GM18873 (cell line): ENCODE results near the gene TOR1B.
"Not testable (repeated sequence)": the region's sequence is repeated elsewhere in the genome, so short reads cannot be mapped to it uniquely, and the experiment has no call there.

Experiments
- ATAC-seq: cut with Tn5 transposase; IDR thresholded peaks from one replicate; pipeline ENCODE4 v1.9.1; 2021; ENCODE audit warnings: mild to moderate bottlenecking, moderate library complexity, moderate number of reproducible peaks; ENCODE audit not compliant: unreplicated experiment, low FRiP score

The TOR1B gene

DNA sequence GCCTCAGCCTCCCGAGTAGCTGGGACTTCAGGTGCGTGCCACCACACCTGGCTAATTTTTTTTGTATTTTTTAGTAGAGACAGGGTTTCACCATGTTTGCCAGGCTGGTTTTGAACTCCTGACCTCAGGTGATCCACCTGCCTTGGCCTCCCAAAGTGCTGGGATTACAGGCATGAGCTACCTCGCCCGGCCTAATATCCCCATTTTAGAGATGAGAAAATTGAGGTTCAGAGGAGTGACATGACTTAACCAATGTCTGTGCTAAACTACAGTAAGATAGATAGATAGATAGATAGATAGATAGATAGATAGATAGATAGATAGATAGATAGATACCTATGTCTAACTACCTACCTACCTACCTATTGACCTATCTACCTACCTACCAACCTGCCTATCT lies 26.9 kb upstream of the TOR1B start:
- not testable (repeated sequence) for ATAC-seq

DNA sequence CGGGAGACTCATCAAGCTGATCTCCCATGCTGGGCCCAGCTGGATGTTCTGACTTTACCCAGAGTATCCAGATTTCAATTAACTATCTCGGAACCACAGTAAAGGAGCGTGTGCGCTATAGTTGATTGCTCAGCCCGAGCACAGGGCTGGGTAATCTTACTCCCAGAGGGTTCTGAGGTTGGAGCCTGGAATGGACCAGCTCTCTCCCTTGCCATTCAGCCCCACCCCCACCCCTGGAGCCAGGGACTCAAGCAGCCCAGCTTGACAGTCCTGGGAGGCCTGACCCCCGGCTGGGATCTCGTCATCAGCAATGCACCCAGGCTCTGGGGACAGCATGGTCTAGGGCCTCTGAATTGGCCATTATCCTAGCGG lies 26.4 kb upstream of the TOR1B start:
- no peak for ATAC-seq

DNA sequence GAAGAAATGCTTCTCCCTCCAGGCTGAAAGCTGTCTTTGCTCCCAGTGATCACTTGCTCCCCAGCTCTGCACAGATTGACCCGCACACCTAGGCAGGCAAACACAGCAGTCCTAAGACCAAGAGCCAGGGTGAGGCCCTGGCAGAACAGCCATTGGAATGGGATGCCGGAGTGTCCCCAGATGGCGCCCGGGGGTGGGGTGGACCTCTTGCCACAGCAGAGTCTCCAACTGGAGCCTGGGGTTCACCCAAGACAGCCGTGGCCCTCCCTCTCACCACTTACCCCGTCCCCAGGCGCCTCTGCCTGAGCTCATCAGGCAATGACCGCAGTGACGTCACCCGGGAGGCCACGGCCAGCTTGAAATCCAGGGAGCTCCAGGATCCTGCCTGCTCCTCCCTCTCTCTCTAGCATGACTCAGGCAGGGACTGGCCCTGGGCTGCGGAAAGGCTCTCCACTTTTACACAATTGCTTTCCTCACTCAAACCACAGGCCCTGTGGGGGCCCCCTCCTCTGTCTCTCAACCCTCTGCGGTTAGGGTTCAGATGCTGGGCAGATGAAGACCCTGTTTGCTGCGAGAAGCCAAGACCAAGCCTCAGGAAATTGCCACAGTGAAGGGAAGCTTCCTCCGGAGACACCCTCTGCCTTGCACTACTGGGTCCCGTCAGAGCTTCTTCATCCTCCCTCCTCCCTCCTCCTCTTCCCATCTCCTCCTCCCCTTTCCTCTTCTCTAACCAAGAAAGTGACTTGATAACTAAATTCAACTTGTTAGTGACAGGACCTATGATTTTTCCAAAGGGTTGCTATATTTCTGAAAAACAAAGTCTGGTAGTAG lies 25.8 kb upstream of the TOR1B start:
- ATAC-seq: no peak

- no peak for ATAC-seq
These were observed 25.2 kb upstream of the TOR1B start for GRCh38 chr9:129777769-129778130.

DNA sequence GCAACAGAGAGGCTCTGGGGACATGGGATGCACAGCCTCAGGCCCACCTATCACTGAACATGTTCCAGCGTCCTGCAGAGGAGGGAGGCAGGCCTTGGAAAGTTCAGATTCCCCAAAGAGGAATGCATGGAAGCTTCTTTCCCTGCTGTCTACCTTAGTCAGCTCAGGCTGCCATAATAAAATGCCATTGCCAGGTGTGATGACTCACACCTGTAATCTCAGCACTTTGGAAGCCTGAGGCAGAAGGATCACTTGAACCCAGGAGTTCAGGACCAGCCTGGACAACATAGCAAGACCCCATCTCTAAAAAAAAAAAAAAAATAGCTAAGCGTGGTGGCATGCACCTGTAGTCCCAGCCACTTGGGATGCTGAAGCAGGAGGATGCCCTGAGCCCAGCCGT lies 24.5 kb upstream of the TOR1B start:
- no peak for ATAC-seq

DNA sequence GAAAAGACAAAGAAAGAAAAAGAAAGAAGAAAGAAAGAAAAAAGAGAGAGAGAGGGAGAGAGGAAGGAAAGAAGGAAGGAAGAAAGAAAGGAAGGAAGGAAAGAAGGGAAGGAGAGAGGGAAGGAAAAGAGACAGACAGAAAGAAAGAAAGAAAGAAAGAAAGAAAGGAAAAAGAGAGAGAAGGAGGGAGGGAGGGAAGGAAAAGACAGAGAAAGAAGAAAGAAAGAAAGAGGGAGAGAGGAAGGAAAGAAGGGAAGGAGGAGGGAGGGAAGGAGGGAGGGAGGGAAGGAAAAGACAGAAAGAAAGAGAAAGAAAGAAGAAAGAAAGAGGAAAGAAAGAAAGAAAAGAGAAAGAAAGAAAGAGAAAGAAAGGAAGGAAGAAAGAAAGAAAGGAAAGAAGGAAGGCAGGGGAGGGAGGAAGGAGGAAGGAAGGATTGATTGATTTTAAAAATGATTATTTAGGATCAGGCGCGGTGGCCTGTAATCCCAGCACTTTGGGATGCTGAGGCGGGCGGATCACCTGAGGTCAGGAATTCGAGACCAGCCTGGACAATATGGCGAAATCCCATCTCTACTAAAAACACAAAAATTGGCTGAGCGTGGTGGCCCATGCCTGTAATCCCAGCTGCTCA lies 23.3 kb upstream of the TOR1B start:
- no peak for ATAC-seq

- no peak for ATAC-seq
These were observed 21.9 kb upstream of the TOR1B start for GRCh38 chr9:129781131-129781530.

GRCh38 chr9:129781981-129782380 lies 21.0 kb upstream of the TOR1B start:
- ATAC-seq: no peak

DNA sequence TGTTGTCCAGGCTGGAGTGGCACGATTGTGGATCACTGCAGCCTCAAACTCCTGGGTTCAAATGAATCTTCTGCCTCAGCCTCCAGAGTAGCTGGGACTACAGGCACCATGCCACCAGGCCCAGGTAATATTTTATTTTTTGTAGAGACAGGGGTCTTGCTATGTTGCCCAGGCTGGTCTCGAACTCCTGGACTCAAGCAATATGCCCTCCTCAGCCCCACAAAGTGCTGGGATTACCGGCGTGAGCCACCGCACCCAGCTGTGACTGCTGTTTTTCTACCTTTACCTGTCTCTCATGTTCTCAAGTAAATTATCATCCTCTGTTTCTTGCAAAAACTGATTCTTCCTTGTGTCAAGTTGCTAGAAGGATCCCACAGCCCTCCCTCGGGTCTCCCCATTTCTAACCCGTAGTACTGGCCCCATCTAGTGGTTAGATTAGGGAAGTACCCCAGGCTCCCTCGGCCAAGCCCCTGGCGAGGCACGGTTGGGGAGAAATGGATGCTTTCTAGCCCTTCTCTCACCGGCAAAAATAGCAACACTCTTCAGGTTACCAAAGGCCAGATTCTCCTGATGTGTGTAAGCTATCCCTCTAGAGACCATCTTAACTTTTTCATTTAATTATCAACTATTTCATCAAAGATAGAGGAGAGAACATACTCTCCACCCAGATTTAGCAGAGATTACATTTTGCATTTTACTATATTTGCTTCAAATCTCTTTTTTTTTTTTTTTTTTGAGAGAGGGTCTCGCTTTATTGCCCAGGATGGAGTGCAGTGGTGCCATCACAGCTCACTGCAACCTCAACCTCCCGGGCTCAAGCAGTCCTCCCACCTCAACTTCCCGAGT lies 19.2 kb upstream of the TOR1B start:
- ATAC-seq: no peak

GRCh38 chr9:129784970-129785369 lies 18.0 kb upstream of the TOR1B start:
- ATAC-seq: not testable (repeated sequence)

GRCh38 chr9:129785866-129786265 lies 17.1 kb upstream of the TOR1B start:
- no peak for ATAC-seq

DNA sequence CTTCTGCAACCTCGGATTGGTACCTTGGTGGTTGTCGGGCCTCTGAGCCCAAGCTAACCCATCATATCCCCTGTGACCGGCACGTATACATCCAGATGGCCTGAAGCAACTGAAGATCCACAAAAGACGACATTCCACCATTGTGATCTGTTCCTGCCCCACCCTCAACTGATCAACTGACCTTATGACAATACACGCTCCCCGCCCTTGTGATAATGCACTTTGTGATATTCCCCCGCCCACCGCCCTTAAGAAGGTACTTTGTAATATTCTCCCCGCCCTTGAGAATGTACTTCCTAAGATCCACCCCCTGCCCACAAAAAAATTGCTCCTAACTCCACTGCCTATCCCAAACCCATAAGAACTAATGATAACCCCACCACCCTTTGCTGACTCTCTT lies 16.5 kb upstream of the TOR1B start:
- ATAC-seq: no peak

DNA sequence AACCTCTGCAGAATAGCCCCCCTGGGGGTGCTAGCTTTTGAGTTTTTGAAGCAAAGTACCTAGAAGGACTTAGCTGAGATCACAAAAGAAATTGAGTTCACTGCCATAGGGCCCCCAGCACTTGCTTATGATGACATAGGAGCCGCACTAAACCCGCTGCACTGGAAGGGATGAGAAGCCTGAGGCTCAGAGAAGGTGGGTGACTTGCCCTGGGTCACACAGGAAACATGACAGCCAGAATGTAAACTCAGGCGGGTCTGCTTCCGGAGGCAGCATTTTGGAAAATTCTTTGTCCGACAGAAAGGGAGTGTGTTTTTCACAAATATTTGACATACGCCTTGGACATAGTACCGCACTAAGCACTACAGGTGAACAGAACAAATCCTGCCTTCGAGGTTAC lies 8.4 kb upstream of the TOR1B start:
- no peak for ATAC-seq

- ATAC-seq: not testable (repeated sequence)
These were observed 7.0 kb upstream of the TOR1B start for GRCh38 chr9:129796029-129796428.

DNA sequence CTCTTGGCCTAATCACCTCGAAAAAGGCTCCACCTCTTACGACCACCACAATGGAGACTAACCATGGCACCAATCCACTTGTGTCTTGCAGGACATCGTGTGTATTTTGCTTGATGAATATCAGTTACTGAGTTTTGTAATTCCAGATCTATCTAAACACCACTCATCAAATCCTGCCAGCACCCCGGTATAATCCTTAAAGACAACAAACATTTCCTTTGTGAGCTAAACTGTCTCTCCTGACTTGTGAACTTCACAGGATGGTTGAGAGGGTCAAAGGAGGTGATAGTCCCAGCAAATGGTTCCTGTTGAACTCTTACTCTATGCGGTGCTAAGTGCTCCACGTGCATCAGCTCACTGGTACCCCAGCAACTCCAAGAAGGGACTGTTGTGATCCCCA lies 4.0 kb upstream of the TOR1B start:
- ATAC-seq: no peak

GRCh38 chr9:129801504-129801903 lies 1.5 kb upstream of the TOR1B start:
- no peak for ATAC-seq

DNA sequence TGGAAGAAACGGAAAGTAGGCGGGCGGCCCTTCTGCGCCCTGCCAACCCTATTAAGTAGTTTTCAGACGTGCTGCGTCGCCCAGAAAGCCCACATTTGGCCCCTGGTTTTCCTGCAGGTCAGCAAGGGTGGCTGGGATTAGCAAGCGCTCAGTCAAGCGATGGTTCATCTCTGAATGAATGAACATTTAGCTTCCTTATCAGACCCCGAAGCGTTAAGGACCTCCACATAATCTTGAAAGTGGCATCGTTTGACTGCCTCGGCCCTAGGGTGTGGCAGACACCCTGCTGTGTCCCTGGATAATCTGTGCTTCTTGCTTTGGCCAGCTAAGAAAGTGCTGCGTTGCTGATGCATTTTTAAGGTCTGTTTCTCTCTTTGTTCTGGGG lies 684 bp downstream of the TOR1B start:
- no peak for ATAC-seq

- ATAC-seq: no peak
These were observed 3.1 kb downstream of the TOR1B start for GRCh38 chr9:129806061-129806460.

DNA sequence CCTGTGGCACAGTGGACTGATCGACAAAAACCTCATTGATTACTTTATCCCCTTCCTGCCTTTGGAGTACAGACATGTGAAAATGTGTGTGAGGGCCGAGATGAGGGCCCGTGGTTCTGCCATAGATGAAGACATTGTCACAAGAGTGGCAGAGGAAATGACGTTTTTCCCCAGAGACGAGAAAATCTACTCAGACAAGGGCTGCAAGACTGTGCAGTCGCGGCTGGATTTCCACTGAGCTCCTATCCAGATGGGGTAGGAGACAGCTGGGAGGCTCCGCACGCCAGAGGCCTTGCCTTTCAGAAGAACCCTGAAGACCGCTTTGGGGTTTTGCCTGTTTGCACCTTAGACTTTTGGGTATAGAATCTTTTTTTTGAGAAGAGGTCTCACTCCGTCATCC lies 6.4 kb downstream of the TOR1B start:
- no peak for ATAC-seq

GRCh38 chr9:129810116-129810515 lies 7.1 kb downstream of the TOR1B start:
- ATAC-seq: no peak

DNA sequence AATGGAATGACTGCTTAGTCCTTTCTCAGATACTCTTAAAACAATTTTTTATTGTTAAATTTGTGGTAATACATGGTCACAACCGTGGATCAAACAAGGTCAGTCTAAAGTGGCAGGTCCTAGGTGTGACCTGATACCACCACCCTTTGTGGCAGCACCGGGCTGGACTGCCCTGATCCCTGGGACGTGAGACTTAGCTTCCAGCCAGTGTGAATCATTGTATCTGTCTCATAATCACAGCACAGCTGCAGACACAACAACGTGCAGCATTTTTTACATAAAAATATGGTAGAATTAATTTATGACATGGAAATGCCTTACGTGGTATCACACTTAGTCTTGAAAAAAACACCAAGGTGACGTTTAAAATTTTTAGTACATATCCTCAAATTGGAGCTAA lies 7.8 kb downstream of the TOR1B start:
- ATAC-seq: no peak
